ENCODE results near the gene FBRS.
"Not testable (repeated sequence)": the region's sequence is repeated elsewhere in the genome, so short reads cannot be mapped to it uniquely, and the experiment has no call there.

The FBRS gene

GRCh38 chr16:30665830-30666190 is 7.6 kb downstream of the FBRS start:
- DNase-seq: no peak

DNA sequence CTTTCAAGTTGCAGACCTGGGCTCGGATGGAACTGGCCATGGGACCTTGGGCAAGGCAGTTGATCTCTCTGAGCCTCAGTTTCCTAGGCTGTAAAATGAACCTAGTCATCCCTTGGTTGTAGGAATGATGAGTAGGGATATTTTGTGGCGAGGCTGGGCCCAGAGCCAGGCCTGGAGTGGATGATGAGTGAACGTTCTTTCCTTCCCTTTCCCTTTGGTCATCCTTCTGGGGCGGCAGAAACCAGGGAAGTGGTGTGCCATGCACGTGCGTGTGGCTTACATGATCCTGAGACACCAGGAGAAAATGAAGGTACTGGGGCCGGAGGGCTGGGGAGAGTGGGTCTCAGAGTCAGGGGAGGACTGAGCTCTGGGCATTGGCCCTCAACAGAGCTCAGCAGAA is 8.4 kb downstream of the FBRS start:
- no peak for DNase-seq

- DNase-seq: no peak
These were observed 9.2 kb downstream of the FBRS start for GRCh38 chr16:30667361-30667905.

- DNase-seq: no peak
These were observed 10.2 kb downstream of the FBRS start for GRCh38 chr16:30668393-30668792.

DNA sequence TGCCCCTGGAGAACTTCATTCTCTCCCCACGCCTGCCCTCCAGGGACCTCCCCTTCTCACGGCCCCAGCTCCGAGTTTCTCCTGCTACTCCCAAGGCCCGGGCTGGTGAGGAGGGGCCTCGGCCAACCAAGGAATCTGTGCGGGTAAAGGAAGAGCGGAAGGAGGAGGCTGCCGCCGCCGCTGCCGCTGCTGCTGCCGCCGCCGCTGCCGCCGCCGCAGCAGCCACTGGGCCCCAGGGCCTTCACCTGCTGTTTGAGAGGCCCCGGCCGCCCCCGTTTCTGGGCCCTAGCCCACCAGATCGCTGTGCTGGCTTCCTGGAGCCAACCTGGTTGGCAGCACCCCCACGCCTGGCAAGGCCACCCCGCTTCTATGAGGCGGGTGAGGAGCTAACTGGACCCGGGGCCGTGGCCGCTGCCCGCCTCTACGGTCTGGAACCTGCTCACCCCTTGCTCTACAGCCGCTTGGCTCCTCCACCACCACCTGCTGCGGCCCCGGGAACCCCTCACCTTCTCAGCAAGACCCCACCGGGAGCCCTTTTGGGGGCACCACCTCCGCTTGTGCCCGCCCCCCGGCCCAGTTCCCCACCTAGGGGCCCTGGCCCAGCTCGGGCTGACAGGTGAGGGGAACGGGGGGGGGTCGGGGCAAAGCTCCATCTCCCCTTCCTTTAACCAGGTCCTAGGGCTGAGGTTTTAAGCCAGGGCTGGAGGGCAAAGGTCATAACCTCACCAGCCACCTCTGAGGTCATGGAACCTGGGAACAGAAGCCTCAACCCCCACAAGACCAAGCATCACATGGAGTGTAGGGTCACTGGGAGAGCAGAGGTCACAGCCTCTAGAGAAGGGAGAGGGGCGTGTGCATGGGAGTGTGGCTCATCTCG is 11.0 kb downstream of the FBRS start:
- no peak for DNase-seq

DNA sequence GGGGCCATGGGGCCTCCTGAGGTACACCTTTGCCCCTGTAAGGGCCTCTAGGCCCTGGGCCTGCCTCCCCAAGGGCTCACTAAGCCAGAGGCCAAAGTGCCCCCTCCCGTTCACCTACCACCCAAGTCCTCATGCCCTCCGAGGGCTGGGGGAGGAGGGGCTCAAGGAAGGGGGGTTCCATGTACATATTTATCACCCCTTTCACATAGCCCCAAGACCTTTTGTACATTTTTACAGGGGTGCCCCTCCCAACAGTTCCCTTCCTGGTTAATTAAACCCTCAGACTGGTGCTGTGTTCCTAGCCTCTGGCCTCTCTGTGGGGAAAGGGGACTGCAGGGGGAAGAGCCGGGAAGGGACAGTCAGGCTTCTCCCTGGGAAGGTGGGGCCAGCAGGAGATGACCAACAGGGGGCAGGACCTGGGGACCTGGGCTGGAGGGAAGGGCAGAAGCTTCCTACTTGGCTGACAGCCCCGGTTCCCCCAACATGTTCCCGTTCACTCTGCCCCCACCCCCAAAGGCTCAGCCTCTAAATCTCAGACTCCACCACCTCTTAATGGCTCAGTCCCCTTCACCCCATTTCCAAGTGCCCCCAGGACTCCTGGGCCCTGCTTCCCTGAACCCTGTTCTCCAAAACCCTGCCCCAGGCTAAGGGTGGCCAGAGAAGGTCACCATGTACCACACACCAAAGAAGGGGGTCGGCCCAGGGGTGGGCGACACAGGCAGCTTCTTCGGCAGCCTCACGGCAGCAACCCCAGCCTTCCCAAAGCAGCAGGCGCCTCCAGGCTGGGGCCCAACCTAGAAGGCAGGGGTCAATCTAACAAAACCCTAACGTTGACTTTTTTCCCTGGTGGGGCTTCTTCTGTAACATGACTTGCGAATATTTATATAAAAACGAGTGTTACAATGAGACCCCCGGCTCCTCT is 11.9 kb downstream of the FBRS start:
- DNase-seq: no peak

GRCh38 chr16:30675143-30675542 is 16.9 kb downstream of the FBRS start:
- no peak for DNase-seq

DNA sequence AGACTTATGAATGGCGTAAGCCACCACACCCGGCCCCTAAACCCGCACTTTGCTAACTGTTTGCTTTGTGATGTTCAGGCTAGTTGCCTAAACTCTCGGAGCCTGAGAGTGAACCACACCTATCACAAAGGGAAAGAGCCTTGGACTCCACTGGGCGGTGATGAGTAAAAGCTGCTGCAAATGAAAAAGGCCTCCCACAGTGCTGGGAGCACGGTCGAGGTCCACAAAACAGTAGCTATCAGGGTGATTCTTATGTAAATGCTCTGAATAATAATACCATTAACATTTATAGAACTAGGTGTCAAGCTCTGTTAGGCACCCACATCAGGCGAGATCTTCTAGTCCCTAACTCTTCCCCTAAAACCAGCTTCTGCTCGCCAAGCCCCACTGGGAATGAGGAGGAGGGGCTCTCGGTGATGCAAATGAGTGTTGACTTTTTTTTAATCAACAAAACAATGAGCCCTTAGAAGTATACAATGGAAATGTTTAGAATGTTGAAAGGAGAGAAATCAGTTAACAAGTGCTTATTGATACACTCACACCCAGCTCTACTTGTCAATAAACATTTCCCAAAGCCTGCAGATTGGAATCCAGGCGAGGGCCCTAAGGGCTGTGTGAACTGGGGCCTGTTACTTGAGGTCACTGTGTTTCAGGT is 19.8 kb downstream of the FBRS start:
- no peak for DNase-seq

- DNase-seq: no peak
These were observed 20.3 kb downstream of the FBRS start for GRCh38 chr16:30678586-30678970.

GRCh38 chr16:30680326-30680725 is 22.1 kb downstream of the FBRS start:
- no peak for DNase-seq

GRCh38 chr16:30688701-30689100 is 30.5 kb downstream of the FBRS start:
- DNase-seq: no peak

DNA sequence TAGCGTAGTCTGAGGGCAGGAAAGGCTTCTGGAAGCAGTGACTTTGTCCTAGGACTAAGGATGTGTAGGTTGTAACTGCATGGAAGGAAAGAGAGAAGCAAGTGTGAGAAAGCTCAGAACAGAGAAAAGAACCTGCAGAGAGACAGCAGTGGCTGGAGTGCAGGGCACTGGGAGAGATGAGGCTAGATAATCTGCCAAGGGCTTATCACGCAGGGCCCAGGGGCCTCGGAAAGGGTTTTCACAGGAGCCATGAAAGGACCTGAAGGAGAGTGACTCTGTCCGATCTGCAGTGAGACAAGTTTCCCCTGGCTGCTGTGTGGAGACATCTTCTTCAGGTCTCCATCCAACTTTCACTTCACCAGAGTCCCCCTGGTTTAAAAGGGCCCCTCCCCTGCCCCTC is 33.7 kb downstream of the FBRS start:
- no peak for DNase-seq

- no peak for DNase-seq
These were observed 34.3 kb downstream of the FBRS start for GRCh38 chr16:30692396-30693064.

GRCh38 chr16:30694926-30695693 is 36.9 kb downstream of the FBRS start:
- no peak for DNase-seq

DNA sequence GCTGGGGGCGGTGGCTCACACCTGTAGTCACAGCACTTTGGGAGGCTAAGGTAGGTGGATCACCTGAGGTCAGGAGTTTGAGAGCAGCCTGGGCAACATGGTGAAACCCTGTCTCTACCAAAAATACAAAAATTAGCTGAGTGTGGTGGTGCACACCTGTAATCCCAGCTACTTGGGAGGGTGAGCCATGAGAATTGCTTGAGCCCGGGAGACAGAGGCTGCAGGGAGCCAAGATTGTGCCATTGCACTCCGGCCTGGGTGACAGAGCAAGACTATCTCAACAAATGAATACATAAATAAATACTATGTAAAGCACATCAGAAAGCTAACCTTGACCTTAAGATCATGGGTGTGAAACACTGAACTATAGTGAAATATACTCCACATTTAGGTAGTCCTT is 38.4 kb downstream of the FBRS start:
- DNase-seq: not testable (repeated sequence)

DNA sequence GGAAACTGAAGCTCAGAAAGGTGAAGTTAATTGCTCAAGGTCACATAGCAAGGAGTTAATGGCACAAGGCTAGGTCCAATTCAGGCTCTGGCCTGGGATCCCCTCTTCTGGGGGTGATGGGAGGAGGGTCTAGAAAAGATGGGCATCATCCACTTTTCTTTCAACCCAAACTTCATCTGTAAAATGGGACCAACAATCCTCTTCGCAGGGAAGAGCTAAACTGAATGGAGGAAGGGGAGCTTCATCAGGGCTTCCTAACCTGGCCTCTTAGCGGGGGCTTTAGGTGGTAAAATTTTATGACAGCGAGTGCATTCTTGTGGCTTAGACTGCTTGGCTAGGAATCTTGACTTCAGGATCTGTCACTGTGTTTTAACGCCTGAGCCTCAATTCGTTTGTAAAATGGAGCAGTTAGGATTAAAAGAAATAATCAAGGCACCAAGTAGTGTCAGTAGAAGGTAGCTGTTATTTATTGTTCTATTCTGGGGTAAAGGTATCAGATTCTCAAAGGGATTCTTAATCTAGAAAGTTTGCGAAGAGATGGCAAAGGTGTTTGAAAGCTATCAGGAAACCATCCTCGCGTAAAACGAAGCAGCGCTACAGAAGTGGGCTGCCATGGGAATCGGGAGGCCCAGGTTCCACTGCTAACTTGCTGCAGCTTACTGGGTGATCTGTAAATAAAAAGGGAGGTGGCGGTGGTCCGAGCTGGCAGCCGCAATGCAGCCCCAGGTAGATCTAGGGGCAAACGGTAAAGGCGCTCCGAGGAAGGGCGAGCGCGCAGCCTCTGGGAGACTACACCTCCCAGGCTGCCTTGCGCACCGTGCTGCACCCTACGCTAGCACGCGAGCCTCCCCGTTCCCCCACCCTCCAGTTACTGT is 39.3 kb downstream of the FBRS start:
- no peak for DNase-seq

DNA sequence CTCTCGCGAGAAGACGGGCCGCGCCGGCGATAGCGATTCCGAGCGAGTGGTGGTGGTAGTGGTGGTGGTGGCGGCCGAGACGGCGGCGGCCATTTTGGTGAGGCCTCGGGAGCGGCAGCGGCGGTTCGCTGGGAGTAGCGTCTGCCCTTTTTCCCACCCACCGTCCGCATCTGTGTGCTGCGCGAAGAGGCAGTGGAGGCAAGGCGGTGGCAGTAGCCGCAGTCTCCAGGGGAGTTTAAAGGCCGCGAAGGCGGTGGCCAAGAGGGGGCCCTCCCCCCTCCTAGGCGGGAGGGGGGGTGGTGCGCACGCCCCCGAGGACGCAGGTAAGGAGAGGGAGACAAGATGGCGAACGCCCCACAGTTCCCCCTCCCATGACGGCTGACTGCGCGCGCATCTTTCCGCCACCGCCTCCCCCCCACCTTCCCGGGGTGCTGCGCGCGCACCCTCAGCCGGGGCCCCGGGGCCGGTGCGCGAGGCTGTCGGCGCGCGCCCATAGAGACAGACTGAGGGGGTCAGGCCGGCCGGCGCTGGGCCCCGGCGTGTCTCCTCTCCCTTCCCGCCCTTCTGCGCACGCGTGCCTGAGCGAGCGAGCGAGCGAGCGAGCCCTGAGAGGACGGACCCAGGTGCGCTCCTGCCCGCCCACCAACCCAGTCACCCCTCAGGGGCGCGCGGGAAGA is 40.0 kb downstream of the FBRS start:
- DNase-seq: peak; percentile 99 to 100

- DNase-seq: peak; percentile 85 to 86
These were observed 40.8 kb downstream of the FBRS start, which contains the start of gene SRCAP for GRCh38 chr16:30698816-30699614. Gene SRCAP, plus strand, starts transcription at chr16:30699171. Its CDS starts 1,654 bp downstream, at chr16:30700825.

DNA sequence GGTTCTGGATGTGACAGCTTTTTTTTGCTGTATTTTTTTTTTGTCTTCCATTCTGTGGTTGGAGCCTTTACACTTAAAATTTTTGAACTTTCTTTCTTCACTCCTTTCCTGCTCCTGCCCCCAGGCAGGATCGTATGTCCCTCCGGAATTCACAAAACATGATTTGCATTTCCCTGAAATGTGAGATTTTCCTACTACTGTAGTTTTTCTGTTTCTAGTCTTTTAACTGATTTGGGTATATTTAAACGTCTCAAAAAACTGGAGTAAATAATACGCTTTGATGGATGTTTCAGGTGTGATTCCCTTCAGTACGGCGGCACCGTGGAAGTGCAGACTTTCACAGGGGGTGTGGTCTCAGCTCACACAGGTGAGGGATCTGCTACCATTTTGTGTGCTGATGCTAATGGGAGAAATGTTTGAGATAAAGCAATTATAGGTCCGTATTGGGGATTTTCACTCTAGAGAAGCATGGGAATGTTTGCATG is 41.4 kb downstream of the FBRS start:
- no peak for DNase-seq

All from CD4-positive, alpha-beta T cell treated with Interleukin-1 beta for 1 hour (primary cell).